ENCODE results near the gene PCDHA7.

PCDHA7 gene

GRCh38 chr5:140877262-140877581 is 43.2 kb downstream of the PCDHA7 start:
- H3K79me2 ChIP-seq, result no peaks in the 10 kb centered on the region
- H3K27me3 ChIP-seq (ENCODE audit: control insufficient read depth, insufficient read depth, low read length), result no peaks in the 10 kb centered on the region
- no peak overlapping the region for H2AFZ ChIP-seq
- H3K9me3 ChIP-seq (ENCODE audit: control insufficient read depth, low read length), result no peaks in the 10 kb centered on the region
- TF ChIP-seq CTCF (IDR thresholded peaks at IDR 0.05), result no peak
- H3K4me1 ChIP-seq, result no peaks in the 10 kb centered on the region
- H3K4me3 ChIP-seq (ENCODE audit: low read depth, low read length), result no peak overlapping the region
- no peak overlapping the region for H3K9ac ChIP-seq
- H3K27ac ChIP-seq, result no peak overlapping the region
- no peaks in the 10 kb centered on the region for H3K36me3 ChIP-seq (ENCODE audit: control insufficient read depth, insufficient read depth, low read length)
- H3K4me2 ChIP-seq (ENCODE audit: low read length), result no peak overlapping the region

- no peaks in the 10 kb centered on the region for H3K9me3 ChIP-seq (ENCODE audit: control insufficient read depth, low read length)
- no peaks in the 10 kb centered on the region for H3K27me3 ChIP-seq (ENCODE audit: control insufficient read depth, insufficient read depth, low read length)
- no peak for TF ChIP-seq CTCF (IDR thresholded peaks at IDR 0.05)
- H3K4me2 ChIP-seq (ENCODE audit: low read length), result peak within 1 kb of the TSS; percentile 40
- peak within 1 kb of the TSS; percentile 23 for H3K4me3 ChIP-seq (ENCODE audit: low read depth, low read length)
- H3K9ac ChIP-seq, result no peak within 1 kb of the TSS
- H2AFZ ChIP-seq, result no peak within 1 kb of the TSS
- H3K27ac ChIP-seq, result no peak within 1 kb of the TSS
- no peaks in the 10 kb centered on the region for H3K36me3 ChIP-seq (ENCODE audit: control insufficient read depth, insufficient read depth, low read length)
- peaks cover 2% of the 10 kb centered on the region for H3K79me2 ChIP-seq
- no peaks in the 10 kb centered on the region for H3K4me1 ChIP-seq
Measured at GRCh38 chr5:140881889-140882590, 48.0 kb downstream of the PCDHA7 start, which contains the start of gene PCDHA13. TSS of gene PCDHA13 (plus strand) at chr5:140882124. CDS start at chr5:140882269, 145 bp downstream.

GRCh38 chr5:140882591-140882899 is 48.5 kb downstream of the PCDHA7 start:
- Histone ChIP-seq H3K27me3 (ENCODE audit: control insufficient read depth, insufficient read depth, low read length) (no peaks in the 10 kb centered on the region), H3K36me3 (ENCODE audit: control insufficient read depth, insufficient read depth, low read length) (no peaks in the 10 kb centered on the region), H3K4me1 (no peaks in the 10 kb centered on the region), H3K9me3 (ENCODE audit: control insufficient read depth, low read length) (no peaks in the 10 kb centered on the region), H3K79me2 (peaks cover 2% of the 10 kb centered on the region), H3K9ac (no peak overlapping the region), H3K4me2 (ENCODE audit: low read length) (peak overlapping the region; percentile 40), H3K27ac (no peak overlapping the region), H3K4me3 (ENCODE audit: low read depth, low read length) (peak overlapping the region; percentile 23), H2AFZ (no peak overlapping the region)
- TF ChIP-seq CTCF (IDR thresholded peaks at IDR 0.05), result no peak

GRCh38 chr5:140883373-140883772 is 49.3 kb downstream of the PCDHA7 start:
- H3K36me3 ChIP-seq (ENCODE audit: control insufficient read depth, insufficient read depth, low read length), result no peaks in the 10 kb centered on the region
- no peak overlapping the region for H2AFZ ChIP-seq
- H3K4me1 ChIP-seq, result no peaks in the 10 kb centered on the region
- no peak for TF ChIP-seq CTCF (IDR thresholded peaks at IDR 0.05)
- no peak overlapping the region for H3K9ac ChIP-seq
- H3K4me2 ChIP-seq (ENCODE audit: low read length), result no peak overlapping the region
- no peak overlapping the region for H3K4me3 ChIP-seq (ENCODE audit: low read depth, low read length)
- H3K79me2 ChIP-seq, result peaks cover 2% of the 10 kb centered on the region
- no peak overlapping the region for H3K27ac ChIP-seq
- no peaks in the 10 kb centered on the region for H3K27me3 ChIP-seq (ENCODE audit: control insufficient read depth, insufficient read depth, low read length)
- H3K9me3 ChIP-seq (ENCODE audit: control insufficient read depth, low read length), result no peaks in the 10 kb centered on the region
